Loucy (cell line): Measurements from ENCODE around the gene RNF169.

Experiments
- EZH2phosphoT487 ChIP-seq: fragments of 200-600 bp; IDR thresholded peaks from 2 replicates; pipeline ENCODE4 v1.6.1; 2018; ENCODE audit warnings: antibody characterized with exemption, mild to moderate bottlenecking, moderate library complexity, borderline replicate concordance
- TF ChIP-seq, protein P1 (sequence below): fragments of 200-600 bp; sonication (generic); conservative IDR thresholded peaks from 2 replicates; pipeline ENCODE4 v1.5.1; 2014; ENCODE audit warnings: mild to moderate bottlenecking, antibody characterized with exemption, low read length

DNA sequence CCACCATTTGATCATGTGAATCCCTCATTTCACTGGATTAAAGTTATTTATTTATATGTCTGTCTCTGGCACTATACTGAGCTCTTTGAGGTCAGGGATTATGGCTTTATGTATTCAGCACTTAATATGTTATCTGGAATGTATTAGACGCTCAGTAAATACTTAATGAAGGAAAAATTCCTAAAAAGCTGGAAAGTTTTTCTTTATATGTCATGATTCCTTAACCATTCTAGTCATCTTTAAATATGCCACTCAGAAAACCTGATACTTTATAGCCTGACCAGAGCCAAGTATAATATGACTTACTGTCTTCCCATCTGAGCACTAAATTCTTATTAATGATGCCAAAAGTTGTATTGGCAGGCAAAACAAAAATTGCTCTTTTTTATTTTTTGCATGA, 27.1 kb downstream of the RNF169 start:
- TF ChIP-seq, protein P1, sequence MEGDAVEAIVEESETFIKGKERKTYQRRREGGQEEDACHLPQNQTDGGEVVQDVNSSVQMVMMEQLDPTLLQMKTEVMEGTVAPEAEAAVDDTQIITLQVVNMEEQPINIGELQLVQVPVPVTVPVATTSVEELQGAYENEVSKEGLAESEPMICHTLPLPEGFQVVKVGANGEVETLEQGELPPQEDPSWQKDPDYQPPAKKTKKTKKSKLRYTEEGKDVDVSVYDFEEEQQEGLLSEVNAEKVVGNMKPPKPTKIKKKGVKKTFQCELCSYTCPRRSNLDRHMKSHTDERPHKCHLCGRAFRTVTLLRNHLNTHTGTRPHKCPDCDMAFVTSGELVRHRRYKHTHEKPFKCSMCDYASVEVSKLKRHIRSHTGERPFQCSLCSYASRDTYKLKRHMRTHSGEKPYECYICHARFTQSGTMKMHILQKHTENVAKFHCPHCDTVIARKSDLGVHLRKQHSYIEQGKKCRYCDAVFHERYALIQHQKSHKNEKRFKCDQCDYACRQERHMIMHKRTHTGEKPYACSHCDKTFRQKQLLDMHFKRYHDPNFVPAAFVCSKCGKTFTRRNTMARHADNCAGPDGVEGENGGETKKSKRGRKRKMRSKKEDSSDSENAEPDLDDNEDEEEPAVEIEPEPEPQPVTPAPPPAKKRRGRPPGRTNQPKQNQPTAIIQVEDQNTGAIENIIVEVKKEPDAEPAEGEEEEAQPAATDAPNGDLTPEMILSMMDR: no peak
- TF ChIP-seq EZH2phosphoT487: no peak
